ENCODE data around the gene CLEC1B. TPM values are rescaled to one million over a fixed set of nuclear protein-coding genes. Genes with fewer than 3 reads are reported as not detected.

The CLEC1B gene
- total and polyA plus RNA-seq, 9 of the 15 experiments (the other 6 are each of a cell fraction or from before 2014, with no cell fraction given), result not detected

DNA sequence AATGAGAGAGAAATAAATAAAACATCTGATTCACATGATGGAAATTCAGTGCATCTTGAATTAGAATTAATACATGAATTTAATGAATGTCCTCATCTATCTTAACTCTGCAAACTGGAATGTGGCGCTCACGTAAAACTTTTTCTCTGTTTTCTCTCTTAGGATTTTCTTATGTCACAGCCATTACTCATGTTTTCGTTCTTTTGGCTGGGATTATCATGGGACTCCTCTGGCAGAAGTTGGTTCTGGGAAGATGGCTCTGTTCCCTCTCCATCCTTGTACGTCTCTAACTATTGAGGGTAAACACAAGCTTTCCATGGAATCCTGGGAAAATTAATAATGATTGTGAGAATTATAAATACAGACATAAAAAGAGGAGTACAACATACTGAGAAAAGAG, 16.5 kb upstream of the CLEC1B start:
- CTCF ChIA-PET (ENCODE audit: low intra/inter-chr PET ratio), result no interaction called here

More for the DNA sequence above, 16.5 kb upstream of the CLEC1B start:
- no peaks in the 10 kb centered on the region for H3K27me3 ChIP-seq (ENCODE audit: control insufficient read depth in 2 of 2, insufficient read depth in 2 of 2, low read length in 2 of 2)
- ATAC-seq (no peak), FAIRE-seq (no peak), DNase-seq (ENCODE audit: extremely low read depth in 1 of 4, low spot score in 3 of 4) (no peak)
- H3K27ac ChIP-seq (ENCODE audit: extremely low read depth, low read depth, low read length), result no peak overlapping the region
- no TSS peak for BruUV-seq (replicated peaks)
- H3K9me3 ChIP-seq (replicated peaks; ENCODE audit: control insufficient read depth, insufficient read depth, low read depth, low read length), result no peaks in the 10 kb centered on the region
- no peaks in the 10 kb centered on the region for H3K79me2 ChIP-seq (ENCODE audit: control insufficient read depth, insufficient read depth, low read length)
- intact Hi-C loops (cut with micrococcal nuclease) (no loop called here), in situ Hi-C loops (cut with MboI) (no loop called here)
- POLR2A ChIA-PET, result no interaction called here
- no peak overlapping the region for H2AFZ ChIP-seq (ENCODE audit: low read depth, low read length)
- 14% methylated on average over 2 of the region's 4 CpGs for WGBS (ENCODE audit: insufficient coverage, low coverage, missing lambda C conversion rate)
- no peaks in the 10 kb centered on the region for H3K9me1 ChIP-seq (ENCODE audit: control insufficient read depth, insufficient read depth, low read length)
- TF ChIP-seq CEBPB (tag; IDR thresholded peaks at IDR 0.05) (no peak), ZNF696 (CRISPR knock-in tag; conservative IDR thresholded peaks at IDR 0.05) (no peak), LARP7 (IDR thresholded peaks at IDR 0.05) (no peak), MAFF (IDR thresholded peaks at IDR 0.05; ENCODE audit: low read length) (no peak), TAL1 (IDR thresholded peaks at IDR 0.05) (no peak), NFIC (IDR thresholded peaks at IDR 0.05) (no peak), CGGBP1 (CRISPR knock-in tag; IDR thresholded peaks at IDR 0.05) (no peak), ETV1 (tag; conservative IDR thresholded peaks at IDR 0.05; ENCODE audit: low read depth) (no peak), ZSCAN32 (CRISPR knock-in tag; IDR thresholded peaks at IDR 0.05) (no peak), ARNT (IDR thresholded peaks at IDR 0.05) (no peak), ZNF57 (CRISPR knock-in tag; IDR thresholded peaks at IDR 0.05) (no peak), MCM7 (IDR thresholded peaks at IDR 0.05) (no peak), SMARCC2 (IDR thresholded peaks at IDR 0.05; ENCODE audit: low read depth) (no peak), CBFA2T2 (conservative IDR thresholded peaks at IDR 0.05) (no peak), FOSL1 (tag; conservative IDR thresholded peaks at IDR 0.05) (no peak), CREM (IDR thresholded peaks at IDR 0.05; ENCODE audit: low read depth) (no peak), ZNF76 (CRISPR knock-in tag; IDR thresholded peaks at IDR 0.05; ENCODE audit: borderline replicate concordance) (no peak), ZC3H11A (IDR thresholded peaks at IDR 0.05; ENCODE audit: low read depth, low read length) (no peak)
- no peaks in the 10 kb centered on the region for H3K36me3 ChIP-seq (ENCODE audit: control insufficient read depth, insufficient read depth, low read length)
- H3K4me3 ChIP-seq, result no peak overlapping the region
- no peaks in the 10 kb centered on the region for H4K20me1 ChIP-seq (replicated peaks; ENCODE audit: control insufficient read depth, insufficient read depth, low read length)
- H3K4me1 ChIP-seq (replicated peaks in 1 of 2; ENCODE audit: control insufficient read depth in 2 of 2, insufficient read depth in 2 of 2, low read length in 2 of 2), result no peaks in the 10 kb centered on the region
- no peak overlapping the region for H3K9ac ChIP-seq (ENCODE audit: insufficient read depth in 1 of 2, low read depth in 2 of 2, low read length in 2 of 2)
- no peak overlapping the region for H3K4me2 ChIP-seq (ENCODE audit: insufficient read depth, low read length)
